GM12801 (cell line): Measurements from ENCODE around the gene KLF16.

Experiments used
- CTCF ChIP-seq: IDR thresholded peaks from one replicate; pipeline ENCODE4 v1.5.1; 2011; ENCODE audit warnings: control low read depth; ENCODE audit not compliant: insufficient read length; ENCODE audit errors: extremely low read depth

KLF16 gene

GRCh38 chr19:1847348-1847683 lies 16.1 kb downstream of the KLF16 start:
- TF ChIP-seq CTCF, result no peak

- no peak for TF ChIP-seq CTCF
These were observed 16.7 kb downstream of the KLF16 start for GRCh38 chr19:1846517-1847204.

- TF ChIP-seq CTCF, result no peak
These were observed 17.7 kb downstream of the KLF16 start for GRCh38 chr19:1845642-1846041.

- TF ChIP-seq CTCF, result no peak
These were observed 18.3 kb downstream of the KLF16 start for GRCh38 chr19:1845125-1845515.

- no peak for TF ChIP-seq CTCF
These were observed 18.8 kb downstream of the KLF16 start for GRCh38 chr19:1844513-1845124.

GRCh38 chr19:1843646-1844394 lies 19.6 kb downstream of the KLF16 start:
- TF ChIP-seq CTCF, result no peak

GRCh38 chr19:1843116-1843515 lies 20.3 kb downstream of the KLF16 start:
- TF ChIP-seq CTCF, result no peak
